IMR-90 (cell line): ENCODE results near the gene SPATA13. TPM values are rescaled to one million over a fixed set of nuclear protein-coding genes. Genes with fewer than 3 reads are reported as not detected.

Experiments
- ATAC-seq: fragments of 200-7000 bp; cut with Tn5 transposase; 2 replicates; pipeline ENCODE4 v1.9.1; 2020; ENCODE audit warnings: low read depth, mild to moderate bottlenecking, moderate library complexity
- BruUV-seq: library from RNA; stranded (reverse); fragments of 400-500 nt; replicated peaks from 2 replicates; lab custom pipeline; 2021; lab: Mats Ljungman, UMichigan
- CTCF ChIA-PET: fragments of 300-600 bp; formaldehyde crosslinking; extraction: SDS; loops from one replicate; lab custom pipeline; 2021; ENCODE audit warnings: antibody characterized with exemption; lab: Yijun Ruan, JAX
- POLR2A ChIA-PET: fragments of 300-600 bp; sonication (Branson Sonifier 250); formaldehyde crosslinking; loops from one replicate; lab custom pipeline; 2022; ENCODE audit warnings: antibody characterized with exemption; ENCODE audit not compliant: unreplicated experiment; lab: Charles Lee
- DNase-seq: peaks from one replicate; pipeline ENCODE4 v3.0.0; 2013
- H2AFZ ChIP-seq: replicated peaks from 2 replicates; pipeline ENCODE3; 2013; ENCODE audit warnings: low read length, mild to moderate bottlenecking; ENCODE audit not compliant: poor library complexity
- H2AK5ac ChIP-seq: 2 replicates; pipeline ENCODE4 v1.6.1; 2013; ENCODE audit warnings: low read depth, low read length, inconsistent platforms
- H2AK9ac ChIP-seq: replicated peaks from 2 replicates; pipeline ENCODE3; 2013; ENCODE audit warnings: mild to moderate bottlenecking, low read depth, low read length, moderate library complexity; ENCODE audit not compliant: poor library complexity
- H2BK120ac ChIP-seq: 2 replicates; pipeline ENCODE4 v1.6.1; 2013; ENCODE audit warnings: low read depth, low read length, inconsistent platforms
- H2BK15ac ChIP-seq: 3 replicates; pipeline ENCODE4 v1.6.1; 2013; ENCODE audit warnings: low read depth, low read length, inconsistent platforms
- H2BK20ac ChIP-seq: 2 replicates; pipeline ENCODE4 v1.6.1; 2013; ENCODE audit warnings: low read depth, mild to moderate bottlenecking, inconsistent platforms, low read length, moderate library complexity
- H2BK5ac ChIP-seq: 2 replicates; pipeline ENCODE4 v1.6.1; 2013; ENCODE audit warnings: mild to moderate bottlenecking, low read depth, low read length, inconsistent platforms; ENCODE audit not compliant: poor library complexity, severe bottlenecking
- H3K14ac ChIP-seq: replicated peaks from 2 replicates; pipeline ENCODE4 v1.6.1; 2013; ENCODE audit warnings: low read depth, low read length, inconsistent platforms
- H3K18ac ChIP-seq: 2 replicates; pipeline ENCODE4 v1.6.1; 2013; ENCODE audit warnings: low read depth, low read length, control low read depth
- H3K23ac ChIP-seq: 2 replicates; pipeline ENCODE4 v1.6.1; 2013; ENCODE audit warnings: low read depth, low read length, inconsistent platforms
- H3K27ac ChIP-seq: 2 replicates; pipeline ENCODE4 v1.5.1; 2013; ENCODE audit warnings: mild to moderate bottlenecking, control low read depth, low read length; ENCODE audit not compliant: insufficient read depth
- H3K27me3 ChIP-seq: 2 replicates; pipeline ENCODE4 v1.6.1; 2013; ENCODE audit warnings: low read length; ENCODE audit not compliant: control insufficient read depth, insufficient read depth
- H3K36me3 ChIP-seq: 2 replicates; pipeline ENCODE4 v1.6.1; 2013; ENCODE audit warnings: low read length, mixed read lengths; ENCODE audit not compliant: control insufficient read depth, insufficient read depth
- H3K4ac ChIP-seq: 2 replicates; pipeline ENCODE4 v1.6.1; 2013; ENCODE audit warnings: low read depth, low read length, inconsistent platforms
- H3K4me1 ChIP-seq: 2 replicates; pipeline ENCODE4 v1.6.1; 2013; ENCODE audit warnings: low read length, mixed read lengths; ENCODE audit not compliant: control insufficient read depth, insufficient read depth
- H3K4me2 ChIP-seq: 2 replicates; pipeline ENCODE4 v1.6.1; 2013; ENCODE audit warnings: low read depth, mild to moderate bottlenecking, control low read depth, low read length, moderate library complexity
- H3K4me3 ChIP-seq: 2 replicates; pipeline ENCODE4 v1.5.1; 2013; ENCODE audit warnings: low read depth, mild to moderate bottlenecking, control low read depth, low read length, moderate library complexity; ENCODE audit not compliant: insufficient read depth
- H3K56ac ChIP-seq: 2 replicates; pipeline ENCODE4 v1.6.1; 2013; ENCODE audit warnings: low read length, inconsistent platforms; ENCODE audit not compliant: insufficient read depth; ENCODE audit errors: extremely low read depth
- H3K79me1 ChIP-seq, 2 experiments: 2 replicates each; pipeline ENCODE4 v1.6.1; 2013; ENCODE audit warnings: low read length in 2 of 2, inconsistent platforms in 1 of 2, low read depth in 1 of 2
- H3K9ac ChIP-seq: 2 replicates; pipeline ENCODE4 v1.6.1; 2013; ENCODE audit warnings: low read depth, low read length, control low read depth
- H3K9me1 ChIP-seq: 2 replicates; pipeline ENCODE4 v1.6.1; 2013; ENCODE audit warnings: low read length, inconsistent platforms; ENCODE audit not compliant: insufficient read depth
- H3K9me3 ChIP-seq: 2 replicates; pipeline ENCODE4 v1.6.1; 2013; ENCODE audit warnings: low read length; ENCODE audit not compliant: control insufficient read depth, insufficient read depth
- H4K20me1 ChIP-seq: 2 replicates; pipeline ENCODE4 v1.6.1; 2013; ENCODE audit warnings: low read length, inconsistent platforms; ENCODE audit not compliant: insufficient read depth
- H4K5ac ChIP-seq: 2 replicates; pipeline ENCODE4 v1.6.1; 2013; ENCODE audit warnings: mild to moderate bottlenecking, low read depth, low read length, control low read depth
- H4K8ac ChIP-seq, 2 experiments: 2 replicates each; pipeline ENCODE4 v1.6.1; 2013; ENCODE audit warnings: low read depth in 2 of 2, low read length in 2 of 2, control low read depth in 1 of 2, inconsistent platforms in 1 of 2
- H4K91ac ChIP-seq: 2 replicates; pipeline ENCODE4 v1.6.1; 2013; ENCODE audit warnings: low read depth, low read length, inconsistent platforms; ENCODE audit not compliant: insufficient read depth
- CEBPB ChIP-seq: IDR thresholded peaks from 2 replicates; pipeline ENCODE4 v1.6.1; 2012; ENCODE audit warnings: low read depth, low read length, improper control_type of control experiment
- CHD1 ChIP-seq: IDR thresholded peaks from 2 replicates; pipeline ENCODE4 v1.6.1; 2012; ENCODE audit warnings: low read depth, low read length, improper control_type of control experiment
- MAFK ChIP-seq: IDR thresholded peaks from 2 replicates; pipeline ENCODE4 v1.6.1; 2012; ENCODE audit warnings: low read depth, low read length, improper control_type of control experiment
- MAZ ChIP-seq: IDR thresholded peaks from 2 replicates; pipeline ENCODE4 v1.6.1; 2012; ENCODE audit warnings: low read depth, mild to moderate bottlenecking, low read length, improper control_type of control experiment, moderate library complexity, borderline replicate concordance
- MXI1 ChIP-seq: IDR thresholded peaks from 2 replicates; pipeline ENCODE4 v1.6.1; 2012; ENCODE audit warnings: low read depth, mild to moderate bottlenecking, low read length, moderate library complexity, borderline replicate concordance
- NFE2L2 ChIP-seq: fragments of 150-350 bp; IDR thresholded peaks from 2 replicates; pipeline ENCODE4 v1.6.1; 2016; ENCODE audit warnings: low read depth, mild to moderate bottlenecking, low read length
- POLR2A ChIP-seq: IDR thresholded peaks from 2 replicates; pipeline ENCODE4 v1.6.1; 2012; ENCODE audit warnings: mild to moderate bottlenecking, low read depth, low read length
- RAD21 ChIP-seq: IDR thresholded peaks from 2 replicates; pipeline ENCODE4 v1.6.1; 2012; ENCODE audit warnings: low read length, improper control_type of control experiment
- RCOR1 ChIP-seq: IDR thresholded peaks from 2 replicates; pipeline ENCODE4 v1.6.1; 2012; ENCODE audit warnings: mild to moderate bottlenecking, low read length, improper control_type of control experiment; ENCODE audit not compliant: insufficient replicate concordance
- WGBS, 2 experiments: methylation state at CpG; one replicate each; pipeline versions ENCODE4 v1.1.5 to v1.1.7; 2013; ENCODE audit warnings: missing lambda C conversion rate in 2 of 2; ENCODE audit not compliant: insufficient read length in 1 of 2; ENCODE audit errors: extremely low coverage in 2 of 2; 5-methylcytosine and 5-hydroxymethylcytosine counted together
- dilution Hi-C: fragments of 300-500 bp; cut with HindIII; formaldehyde crosslinking; loops from one replicate; pipeline ENCODE4 v1.14.3; 2018; ENCODE audit warnings: low sequenced_read_pairs; ENCODE audit not compliant: unreplicated experiment
- in situ Hi-C: fragments of 300-500 bp; cut with MboI; formaldehyde crosslinking; loops from 3 replicates; pipeline ENCODE4 v1.14.3; 2019; ENCODE audit warnings: low sequenced_read_pairs, inconsistent platforms, mixed read lengths
- intact Hi-C: fragments of 100-400 bp; cut with micrococcal nuclease; formaldehyde crosslinking; loops from 2 replicates; pipeline ENCODE4 v1.10.0; 2022
- polyA plus RNA-seq, 3 experiments: library from polyadenylated mRNA; depleted of rRNA; stranded (reverse); fragments of >200 nt; gene quantifications; 2 replicates each; pipeline ENCODE4 v1.2.3, GENCODE V29; 2012; ENCODE audit warnings: low replicate concordance in 1 of 3
- total RNA-seq: library from RNA; depleted of rRNA; stranded (reverse); fragments of >200 nt; gene quantifications from 2 replicates; pipeline ENCODE4 v1.2.3, GENCODE V29; 2012
- TF ChIP-seq, protein P1 (sequence below): fragments of 150-350 bp; IDR thresholded peaks from 2 replicates; pipeline ENCODE4 v1.6.1; 2016; ENCODE audit warnings: low read depth, mild to moderate bottlenecking, low read length, moderate library complexity, borderline replicate concordance

Gene SPATA13
- total and polyA plus RNA-seq, 2 of the 4 experiments (the other 2 are of a cell fraction): 10.5 to 12.5 TPM

GRCh38 chr13:24133021-24133795 lies 27.3 kb upstream of the SPATA13 start:
- Histone ChIP-seq H3K18ac (no peak overlapping the region), H3K9me1 (no peaks in the 10 kb centered on the region), H3K4me1 (peaks cover 4% of the 10 kb centered on the region), H2AFZ (no peak overlapping the region), H3K4ac (no peak overlapping the region), H3K23ac (no peak overlapping the region), H3K79me1 (no peaks in the 10 kb centered on the region), H2AK5ac (peak overlapping the region; percentile 54; the same call in 1 of the 2 replicates), H4K8ac (no peak overlapping the region), H3K36me3 (no peaks in the 10 kb centered on the region), H3K27me3 (no peaks in the 10 kb centered on the region; the same call in 1 of the 2 replicates), H3K9ac (no peak overlapping the region), H2BK120ac (no peak overlapping the region), H3K27ac (no peak overlapping the region), H4K5ac (no peak overlapping the region), H4K91ac (no peak overlapping the region), H3K4me2 (no peak overlapping the region), H2BK20ac (no peak overlapping the region), H2BK5ac (no peak overlapping the region), H2BK15ac (peak overlapping the region; percentile 23; the same call in 1 of the 3 replicates), H3K56ac (no peak overlapping the region), H4K20me1 (no peaks in the 10 kb centered on the region), H2AK9ac (no peak overlapping the region), H3K14ac (no peak overlapping the region), H3K4me3 (no peak overlapping the region), H3K9me3 (peaks cover 7% of the 10 kb centered on the region)
- WGBS, 2 experiments: 75% methylated on average over 5 of the region's 7 CpGs; no CpG with 5 or more reads in 1 of the 2 experiments
- no peak for DNase-seq
- intact Hi-C loops: loop anchor here (5.0 kb wide), 1 partner anchor 46 kb away; no protein-coding TSS in a partner anchor
- BruUV-seq: no TSS peak
- no peak for ATAC-seq
- TF ChIP-seq CEBPB (no peak), RCOR1 (no peak), MXI1 (no peak), NFE2L2 (no peak), MAFK (no peak), CHD1 (no peak), POLR2A (no peak), RAD21 (no peak), MAZ (no peak)
- TF ChIP-seq, protein P1, sequence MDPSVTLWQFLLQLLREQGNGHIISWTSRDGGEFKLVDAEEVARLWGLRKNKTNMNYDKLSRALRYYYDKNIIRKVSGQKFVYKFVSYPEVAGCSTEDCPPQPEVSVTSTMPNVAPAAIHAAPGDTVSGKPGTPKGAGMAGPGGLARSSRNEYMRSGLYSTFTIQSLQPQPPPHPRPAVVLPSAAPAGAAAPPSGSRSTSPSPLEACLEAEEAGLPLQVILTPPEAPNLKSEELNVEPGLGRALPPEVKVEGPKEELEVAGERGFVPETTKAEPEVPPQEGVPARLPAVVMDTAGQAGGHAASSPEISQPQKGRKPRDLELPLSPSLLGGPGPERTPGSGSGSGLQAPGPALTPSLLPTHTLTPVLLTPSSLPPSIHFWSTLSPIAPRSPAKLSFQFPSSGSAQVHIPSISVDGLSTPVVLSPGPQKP: no peak
- ChIA-PET CTCF (no interaction called here), POLR2A (no interaction called here)
- dilution Hi-C loops: no loop called here
- in situ Hi-C loops: no loop called here
